ENCODE results near the gene CKS1B. TPM values are rescaled to one million over a fixed set of nuclear protein-coding genes. Genes with fewer than 3 reads are reported as not detected.

Gene CKS1B
- total and polyA plus RNA-seq, 4 donors: 19.3 to 58.9 (median 32.2) TPM

DNA sequence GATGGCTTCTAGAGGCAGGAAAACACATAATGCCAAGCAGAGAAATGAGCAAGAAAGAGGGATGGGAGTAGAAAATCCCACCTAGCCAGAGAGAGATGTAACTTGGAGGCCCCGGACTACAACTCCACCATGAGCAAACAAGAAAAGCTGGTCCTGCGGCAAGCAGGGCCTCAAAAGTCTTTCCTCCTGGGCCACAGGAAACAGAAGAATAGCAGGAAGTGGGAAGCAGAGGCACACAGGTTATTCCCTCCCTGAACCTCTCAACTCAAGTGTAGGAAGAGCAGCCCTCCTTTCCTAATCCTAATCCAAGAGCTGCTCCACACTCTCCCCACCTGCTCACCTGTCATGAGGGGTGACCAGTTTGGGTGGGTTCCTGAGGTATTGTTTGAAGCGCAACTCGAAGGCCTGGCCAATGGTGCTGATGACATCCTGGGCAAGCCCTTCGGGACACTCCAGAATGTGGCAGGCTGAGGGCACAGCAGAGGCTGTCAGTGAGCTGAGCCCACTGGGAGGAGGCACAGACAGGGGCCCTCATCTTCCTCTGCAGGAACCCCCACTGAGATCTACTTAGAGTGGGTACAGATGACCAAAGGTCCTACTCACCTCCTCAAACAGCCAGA, 7.0 kb upstream of the CKS1B start:
- Histone ChIP-seq H3K4me3 (ENCODE audit: low read length in 2 of 2) (no peak overlapping the region), H3K9me3 (ENCODE audit: control insufficient read depth, low read length) (no peaks in the 10 kb centered on the region), H3K36me3 (ENCODE audit: control insufficient read depth in 1 of 2, insufficient read depth in 2 of 2, low read length in 1 of 2) (peaks cover 0 to 15% of the 10 kb centered on the region in 2 donors), H3K27me3 (ENCODE audit: control insufficient read depth in 1 of 2, insufficient read depth in 2 of 2, low read length in 1 of 2) (no peaks in the 10 kb centered on the region), H3K27ac (ENCODE audit: low read depth in 1 of 2, low read length in 2 of 2) (no peak overlapping the region), H3K4me1 (ENCODE audit: control insufficient read depth in 1 of 2, insufficient read depth in 2 of 2, low read length in 2 of 2) (no peaks in the 10 kb centered on the region)
- WGBS, 2 donors: 83 to 87% methylated on average over 5 of the region's 5 CpGs
- DNase-seq: no peak
- intact Hi-C loops (cut with DNase I): loop anchor here in 1 of 2 donors (5.0 kb wide), 1 partner anchor 50 kb away; no protein-coding TSS in a partner anchor
- no peak for ATAC-seq (ENCODE audit: low FRiP score)

DNA sequence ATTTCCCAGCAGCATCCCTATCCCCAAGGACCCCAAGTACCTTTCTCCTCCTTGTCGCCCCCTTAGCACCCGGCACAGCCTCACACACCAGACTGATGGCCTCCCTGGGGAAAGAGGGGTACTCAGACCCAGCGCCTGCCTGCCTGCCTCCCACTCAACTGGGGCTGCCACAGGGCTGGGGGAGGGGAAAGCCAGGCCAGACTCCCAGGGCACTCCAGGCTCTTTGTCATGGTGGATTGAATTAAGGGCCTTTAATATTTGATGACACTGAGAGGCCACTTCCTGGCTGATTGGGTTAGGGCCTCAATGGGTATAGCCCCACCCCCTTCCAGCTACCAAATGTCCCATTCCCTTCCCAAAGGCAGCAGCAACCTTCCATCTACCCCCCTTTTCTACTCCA, 5.8 kb upstream of the CKS1B start:
- peaks cover 0 to 13% of the 10 kb centered on the region in 2 donors for H3K36me3 ChIP-seq (ENCODE audit: control insufficient read depth in 1 of 2, insufficient read depth in 2 of 2, low read length in 1 of 2)
- no peaks in the 10 kb centered on the region for H3K4me1 ChIP-seq (ENCODE audit: control insufficient read depth in 1 of 2, insufficient read depth in 2 of 2, low read length in 2 of 2)

DNA sequence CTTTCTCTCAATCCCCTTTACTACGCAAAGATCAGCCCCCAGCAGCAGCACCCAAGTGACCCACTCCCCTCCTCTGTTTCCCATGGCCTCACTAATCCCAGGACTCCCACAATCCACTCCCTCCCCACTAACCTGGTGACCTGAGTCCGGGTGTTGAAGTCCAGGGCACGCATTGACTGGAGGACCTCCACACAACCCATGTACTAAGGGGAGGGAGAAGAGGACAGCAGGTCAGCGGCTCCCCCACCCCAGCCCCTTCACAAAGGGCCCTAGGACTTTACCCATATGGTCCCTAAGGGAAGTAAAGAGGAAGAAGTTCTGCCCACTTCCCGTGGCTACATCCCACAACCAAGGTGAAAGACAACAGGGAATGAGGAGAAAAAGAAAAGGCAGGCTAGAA, 5.2 kb upstream of the CKS1B start:
- no peak for ATAC-seq (ENCODE audit: low FRiP score)
- DNase-seq: no peak
- Histone ChIP-seq H3K4me1 (ENCODE audit: control insufficient read depth in 1 of 2, insufficient read depth in 2 of 2, low read length in 2 of 2) (no peaks in the 10 kb centered on the region), H3K9me3 (ENCODE audit: control insufficient read depth, low read length) (no peaks in the 10 kb centered on the region), H3K27ac (ENCODE audit: low read depth in 1 of 2, low read length in 2 of 2) (peak overlapping the region in 1 of 2 donors; percentile 42), H3K4me3 (ENCODE audit: low read length in 2 of 2) (no peak overlapping the region), H3K27me3 (ENCODE audit: control insufficient read depth in 1 of 2, insufficient read depth in 2 of 2, low read length in 1 of 2) (no peaks in the 10 kb centered on the region), H3K36me3 (ENCODE audit: control insufficient read depth in 1 of 2, insufficient read depth in 2 of 2, low read length in 1 of 2) (peaks cover 0 to 13% of the 10 kb centered on the region in 2 donors)
- WGBS, 2 donors: 51 to 60% methylated on average over 5 of the region's 5 CpGs
- intact Hi-C loops (cut with DNase I): loop anchor here in 1 of 2 donors (5.0 kb wide), 1 partner anchor 48 kb away; no protein-coding TSS in a partner anchor

More for the DNA sequence above, 5.8 kb upstream of the CKS1B start:
- Histone ChIP-seq H3K27ac (ENCODE audit: low read depth in 1 of 2, low read length in 2 of 2) (peak overlapping the region in 1 of 2 donors; percentile 51), H3K4me3 (ENCODE audit: low read length in 2 of 2) (no peak overlapping the region), H3K27me3 (ENCODE audit: control insufficient read depth in 1 of 2, insufficient read depth in 2 of 2, low read length in 1 of 2) (no peaks in the 10 kb centered on the region), H3K9me3 (ENCODE audit: control insufficient read depth, low read length) (no peaks in the 10 kb centered on the region)
- WGBS, 2 donors: 77 to 79% methylated on average over 3 of the region's 3 CpGs
- DNase-seq (no peak), ATAC-seq (ENCODE audit: low FRiP score) (no peak)
- intact Hi-C loops (cut with DNase I): loop anchor here in 1 of 2 donors (5.0 kb wide), 1 partner anchor 49 kb away; no protein-coding TSS in a partner anchor

DNA sequence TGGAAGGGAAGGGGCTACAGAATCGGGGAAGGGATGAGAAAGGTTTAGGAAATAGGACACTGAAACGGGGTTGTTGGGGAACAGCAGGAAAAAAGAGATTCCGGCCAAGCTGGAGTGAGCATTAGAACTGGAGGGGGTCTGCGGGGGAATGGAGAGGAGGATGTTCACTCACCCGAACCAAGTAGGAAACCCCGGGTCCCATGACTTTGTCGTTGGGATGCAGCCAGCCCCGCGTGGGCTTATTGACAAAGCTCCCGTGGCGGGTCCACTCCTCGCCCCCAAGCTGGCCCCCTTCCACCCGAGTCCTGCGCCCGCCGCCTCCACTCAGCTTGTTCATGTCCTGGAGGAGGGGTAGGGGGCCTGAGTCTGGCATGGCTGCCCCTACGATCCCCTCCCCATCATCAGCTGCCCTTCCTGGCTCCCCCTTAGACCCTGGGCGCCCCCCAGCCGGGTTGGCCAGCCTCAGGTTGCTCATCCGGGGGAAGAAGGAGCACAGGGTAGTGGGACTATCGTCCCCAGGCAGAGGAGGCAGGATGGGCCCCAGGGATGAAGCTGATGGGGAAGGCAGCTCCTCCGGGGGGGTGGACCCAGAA, 4.5 kb upstream of the CKS1B start:
- H3K27ac ChIP-seq (ENCODE audit: low read depth in 1 of 2, low read length in 2 of 2): peak overlapping the region; percentile 42 to 53
- peaks cover 0 to 9% of the 10 kb centered on the region in 2 donors for H3K36me3 ChIP-seq (ENCODE audit: control insufficient read depth in 1 of 2, insufficient read depth in 2 of 2, low read length in 1 of 2)
- WGBS, 2 donors: 12 to 13% methylated on average over 18 to 22 of the region's 22 CpGs
- H3K4me1 ChIP-seq (ENCODE audit: control insufficient read depth in 1 of 2, insufficient read depth in 2 of 2, low read length in 2 of 2): no peaks in the 10 kb centered on the region
- ATAC-seq (ENCODE audit: low FRiP score) (no peak), DNase-seq (peak in 1 of 2 donors; percentile 84)
- intact Hi-C loops (cut with DNase I): loop anchor here in 1 of 2 donors (5.0 to 10.0 kb wide), 2 partner anchors 47 to 1175 kb away; no protein-coding TSS in a partner anchor
- peak overlapping the region in 1 of 2 donors; percentile 46 for H3K4me3 ChIP-seq (ENCODE audit: low read length in 2 of 2)
- no peaks in the 10 kb centered on the region for H3K27me3 ChIP-seq (ENCODE audit: control insufficient read depth in 1 of 2, insufficient read depth in 2 of 2, low read length in 1 of 2)
- no peaks in the 10 kb centered on the region for H3K9me3 ChIP-seq (ENCODE audit: control insufficient read depth, low read length)

DNA sequence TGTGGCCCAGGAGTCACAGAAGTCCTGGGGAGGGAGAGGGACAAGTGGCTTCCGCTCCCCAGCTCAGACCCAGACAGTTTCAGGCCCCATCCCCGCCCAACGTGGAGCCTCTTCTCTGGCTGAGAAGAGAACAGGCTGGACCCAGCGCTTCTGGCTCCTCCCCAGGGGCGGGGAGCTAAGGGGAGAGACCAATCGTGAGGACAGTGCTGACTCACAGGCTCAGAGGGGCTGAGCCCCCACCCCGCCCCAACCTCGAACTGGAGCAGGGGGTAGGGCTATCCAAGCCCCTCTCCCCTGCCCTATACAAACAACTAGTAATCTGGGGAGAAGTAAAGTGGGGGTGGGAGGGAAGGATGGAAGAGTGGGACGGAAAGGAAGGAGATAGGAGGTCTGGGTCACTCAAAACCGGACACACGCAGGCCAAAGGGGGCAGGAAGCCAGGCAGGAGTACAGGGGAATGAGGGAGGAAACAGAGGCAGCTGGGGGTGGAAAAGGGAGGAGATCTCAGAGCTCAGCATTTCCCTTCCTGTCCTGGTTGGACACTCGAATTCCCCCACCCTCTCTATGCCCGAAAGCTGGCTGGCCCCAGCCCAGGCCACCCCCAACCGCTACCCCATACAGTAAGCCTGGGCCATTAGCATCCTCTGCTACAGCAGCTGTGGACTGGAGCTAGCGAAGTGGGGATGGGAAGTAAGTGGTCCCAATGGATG, 3.7 kb upstream of the CKS1B start, which contains the start of gene SHC1:
TSS of gene SHC1 (minus strand) at position 117 of the 710 bp plus-strand sequence. CDS start 221 bp downstream, outside the sequence.
- Histone ChIP-seq H3K4me1 (ENCODE audit: control insufficient read depth in 1 of 2, insufficient read depth in 2 of 2, low read length in 2 of 2) (no peaks in the 10 kb centered on the region), H3K27me3 (ENCODE audit: control insufficient read depth in 1 of 2, insufficient read depth in 2 of 2, low read length in 1 of 2) (no peaks in the 10 kb centered on the region)
- 6 to 7% methylated on average over 15 of the region's 15 CpGs for WGBS, 2 donors

DNA sequence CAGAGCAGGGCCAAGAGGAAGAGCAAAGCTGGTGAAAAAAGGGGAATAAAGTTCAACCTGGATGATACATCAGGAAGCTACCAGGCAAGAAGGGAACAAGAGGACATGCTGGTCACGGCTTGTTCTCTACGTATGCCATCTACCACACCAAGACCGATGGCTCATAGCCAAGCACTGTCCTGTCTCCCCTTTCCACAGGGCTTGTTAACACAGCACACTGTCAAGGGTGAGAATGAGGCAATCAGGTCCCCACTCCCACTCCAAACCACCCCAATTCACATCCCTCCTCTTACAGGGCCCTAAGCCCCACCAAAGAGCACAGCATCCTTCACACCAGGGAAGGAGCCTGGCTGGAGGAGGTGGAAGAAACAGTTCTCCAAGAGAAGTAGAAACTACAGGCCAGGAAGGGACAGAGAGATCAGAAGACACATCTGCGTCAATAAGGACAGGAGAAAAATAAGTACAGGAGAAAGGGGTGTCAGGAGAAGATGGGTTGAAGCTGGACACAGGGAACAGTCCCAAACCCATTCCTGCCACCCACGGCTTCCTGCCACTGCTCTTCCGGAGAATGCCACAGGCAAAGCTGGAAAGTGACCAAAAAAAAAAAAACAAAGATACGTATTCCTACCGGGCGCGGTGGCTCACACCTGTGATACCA, 3.0 kb upstream of the CKS1B start:
- Histone ChIP-seq H3K4me1 (ENCODE audit: control insufficient read depth in 1 of 2, insufficient read depth in 2 of 2, low read length in 2 of 2) (no peaks in the 10 kb centered on the region), H3K9me3 (ENCODE audit: control insufficient read depth, low read length) (no peaks in the 10 kb centered on the region), H3K27me3 (ENCODE audit: control insufficient read depth in 1 of 2, insufficient read depth in 2 of 2, low read length in 1 of 2) (no peaks in the 10 kb centered on the region), H3K4me3 (ENCODE audit: low read length in 2 of 2) (no peak overlapping the region), H3K27ac (ENCODE audit: low read depth in 1 of 2, low read length in 2 of 2) (peak overlapping the region; percentile 72 to 98), H3K36me3 (ENCODE audit: control insufficient read depth in 1 of 2, insufficient read depth in 2 of 2, low read length in 1 of 2) (peaks cover 0 to 3% of the 10 kb centered on the region in 2 donors)
- WGBS, 2 donors: 28 to 33% methylated on average over 10 of the region's 10 CpGs
- no peak for DNase-seq
- intact Hi-C loops (cut with DNase I): loop anchor here in 1 of 2 donors (10.0 kb wide), 1 partner anchor 1177 kb away; no protein-coding TSS in a partner anchor
- ATAC-seq (ENCODE audit: low FRiP score): no peak

More for the DNA sequence above, 3.7 kb upstream of the CKS1B start, which contains the start of gene SHC1:
- peak within 1 kb of the TSS; percentile 72 to 98 for H3K27ac ChIP-seq (ENCODE audit: low read depth in 1 of 2, low read length in 2 of 2)
- intact Hi-C loops (cut with DNase I): loop anchor here in 1 of 2 donors (10.0 kb wide), 1 partner anchor 1176 kb away; no protein-coding TSS in a partner anchor
- peak; percentile 75 for ATAC-seq (ENCODE audit: low FRiP score)
- H3K36me3 ChIP-seq (ENCODE audit: control insufficient read depth in 1 of 2, insufficient read depth in 2 of 2, low read length in 1 of 2): peaks cover 0 to 5% of the 10 kb centered on the region in 2 donors
- H3K9me3 ChIP-seq (ENCODE audit: control insufficient read depth, low read length): no peaks in the 10 kb centered on the region
- peak within 1 kb of the TSS in 1 of 2 donors; percentile 46 for H3K4me3 ChIP-seq (ENCODE audit: low read length in 2 of 2)
- DNase-seq: peak; percentile 96 to 98

DNA sequence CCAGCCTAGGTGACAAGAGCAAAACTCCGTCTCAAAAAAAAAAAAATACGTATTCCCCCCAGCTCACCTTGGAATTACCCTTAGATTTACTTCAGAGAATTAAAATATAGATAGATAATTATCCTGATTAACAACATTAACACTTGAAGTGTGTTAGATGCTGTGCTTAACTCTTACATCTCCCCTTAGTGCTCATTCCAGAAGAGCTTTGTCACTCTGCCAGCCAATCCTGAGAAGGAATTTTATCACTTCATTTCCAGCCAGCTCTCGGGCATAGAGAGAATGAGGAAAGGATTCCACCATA, 2.3 kb upstream of the CKS1B start:
- H3K36me3 ChIP-seq (ENCODE audit: control insufficient read depth in 1 of 2, insufficient read depth in 2 of 2, low read length in 1 of 2): peaks cover 0 to 3% of the 10 kb centered on the region in 2 donors
- peak overlapping the region; percentile 72 to 97 for H3K27ac ChIP-seq (ENCODE audit: low read depth in 1 of 2, low read length in 2 of 2)
- intact Hi-C loops (cut with DNase I): loop anchor here in 1 of 2 donors (10.0 kb wide), 1 partner anchor 1177 kb away; no protein-coding TSS in a partner anchor
- H3K4me1 ChIP-seq (ENCODE audit: control insufficient read depth in 1 of 2, insufficient read depth in 2 of 2, low read length in 2 of 2): no peaks in the 10 kb centered on the region
- peak overlapping the region in 1 of 2 donors; percentile 14 for H3K4me3 ChIP-seq (ENCODE audit: low read length in 2 of 2)
- ATAC-seq (ENCODE audit: low FRiP score) (no peak), DNase-seq (no peak)
- H3K9me3 ChIP-seq (ENCODE audit: control insufficient read depth, low read length): no peaks in the 10 kb centered on the region
- H3K27me3 ChIP-seq (ENCODE audit: control insufficient read depth in 1 of 2, insufficient read depth in 2 of 2, low read length in 1 of 2): no peaks in the 10 kb centered on the region
- 51 to 55% methylated on average over 3 of the region's 3 CpGs for WGBS, 2 donors
